Stomach (tissue), 9 donors: ENCODE measurements around the gene RFFL. TPM values are rescaled to one million over a fixed set of nuclear protein-coding genes. Genes with fewer than 3 reads are reported as not detected.

Experiments used
- DNase-seq, 2 donors: peaks; one replicate each; pipeline versions ENCODE4 v3.0.0 to v3.0.0-alpha.2; 2013 to 2019
- H3K27ac ChIP-seq, 5 donors: fragments of 200-600 bp in 4 of 5; sonication (generic) in 4 of 5; one replicate each; pipeline ENCODE4 v1.5.1; 2013 to 2019; ENCODE audit warnings: mild to moderate bottlenecking in 1 of 5, moderate library complexity in 1 of 5
- H3K27me3 ChIP-seq, 3 donors: fragments of 200-600 bp; sonication (generic); one replicate each; pipeline ENCODE4 v1.5.1; 2017 to 2019; ENCODE audit warnings: mixed run types in 1 of 3
- H3K36me3 ChIP-seq, 4 donors: fragments of 200-600 bp; sonication (generic); 1 replicate in 3 of 4; 2 replicates in 1 of 4; pipeline ENCODE4 v1.5.1; 2016 to 2019
- H3K4me1 ChIP-seq, 4 donors: fragments of 200-600 bp; sonication (generic); one replicate each; pipeline ENCODE4 v1.5.1; 2016 to 2019
- H3K4me3 ChIP-seq, 4 donors: fragments of 200-600 bp; sonication (generic) in 3 of 4; one replicate each; pipeline ENCODE4 v1.5.1; 2016 to 2019; ENCODE audit warnings: mild to moderate bottlenecking in 1 of 4
- H3K9me3 ChIP-seq, 4 donors: fragments of 200-600 bp; sonication (generic); one replicate each; pipeline ENCODE4 v1.5.1; 2016 to 2019
- EP300 ChIP-seq: sonication (generic); formaldehyde crosslinking; IDR thresholded peaks from one replicate; pipeline ENCODE4 v1.6.1; 2017; ENCODE audit warnings: antibody characterized with exemption
- POLR2A ChIP-seq, 4 donors: fragments of 450-650 bp; IDR thresholded peaks; one replicate each; pipeline ENCODE4 v1.6.1; 2016; ENCODE audit warnings: antibody characterized with exemption in 4 of 4, control low read depth in 2 of 4, mild to moderate bottlenecking in 1 of 4, moderate library complexity in 1 of 4
- POLR2AphosphoS5 ChIP-seq, 3 donors: sonication (generic); formaldehyde crosslinking; IDR thresholded peaks; one replicate each; pipeline ENCODE4 v1.6.1; 2016; ENCODE audit warnings: antibody characterized with exemption in 3 of 3
- WGBS, 5 donors: extraction: QIAGEN DNeasy Blood & Tissue Kit in 3 of 5; methylation state at CpG; one replicate each; pipeline versions ENCODE4 v1.1.5 to v1.1.7; 2013 to 2018; 5-methylcytosine and 5-hydroxymethylcytosine counted together
- intact Hi-C: fragments of 100-400 bp; cut with DNase I; formaldehyde crosslinking; loops from one replicate; pipeline ENCODE4 v1.15.1; 2023; ENCODE audit warnings: low total_unique reads
- polyA plus RNA-seq, 3 donors: library from polyadenylated mRNA; stranded (reverse); fragments of 200-250 nt; gene quantifications; one replicate each; pipeline ENCODE4 v1.2.3, GENCODE V29; 2013
- total RNA-seq, 5 donors: library from RNA; depleted of rRNA; stranded (reverse); fragments of >200 nt; gene quantifications; one replicate each; pipeline versions ENCODE4 v1.1.0 to v1.2.3, GENCODE V29; 2014 to 2016
- TF ChIP-seq, protein P1 (sequence below), 7 experiments: fragments of 450-650 bp in 4 of 7; fragments of 200-600 bp in 3 of 7; sonication (generic) in 3 of 7; IDR thresholded peaks; one replicate each; pipeline ENCODE4 v1.5.1; 2016 to 2019; ENCODE audit warnings: antibody characterized with exemption in 7 of 7, control low read depth in 2 of 7, mild to moderate bottlenecking in 1 of 7
- donor health status: healthy with polysubstance abuse.
- donor health status: Bipolar disorder and iron deficiency.
- donor health status: healthy.

RFFL gene
- total and polyA plus RNA-seq, 8 donors: 6.2 to 31.0 (median 13.1) TPM

DNA sequence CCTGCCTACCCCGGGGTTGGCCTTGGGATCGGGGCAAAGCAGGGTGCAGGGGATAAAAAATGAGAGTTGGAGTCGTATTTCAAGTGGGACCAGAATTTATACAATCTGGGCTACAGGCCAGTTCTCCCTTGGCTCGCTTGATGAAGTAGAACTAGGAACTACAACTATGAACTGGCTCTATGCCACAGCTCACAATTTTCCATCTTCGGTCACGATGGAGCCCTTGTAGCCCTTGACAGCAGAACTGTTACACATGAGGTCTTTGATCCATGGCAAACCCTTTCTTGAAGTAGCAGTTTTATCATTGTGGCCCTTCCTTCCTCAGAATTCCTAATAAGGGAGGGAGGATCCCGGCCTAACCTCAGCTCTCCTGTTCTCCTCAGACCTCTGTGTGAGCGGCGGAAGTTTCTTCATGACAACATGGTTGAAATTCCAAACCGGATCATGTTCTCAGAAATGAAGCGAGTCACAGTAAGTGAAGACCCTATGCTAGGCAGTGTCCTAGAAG, 66.1 kb downstream of the RFFL start:
- Histone ChIP-seq H3K4me1 (peaks cover 14 to 47% (median 44%) of the 10 kb centered on the region in 4 donors), H3K27ac (peak overlapping the region; percentile 31 to 81 (median 68)), H3K9me3 (no peaks in the 10 kb centered on the region), H3K4me3 (no peak overlapping the region), H3K27me3 (no peaks in the 10 kb centered on the region), H3K36me3 (peaks cover 24 to 90% (median 86%) of the 10 kb centered on the region in 4 donors)
- peak; percentile 88 to 94 for DNase-seq
- WGBS, 5 donors: 34 to 45% (median 40%) methylated on average over 11 of the region's 11 CpGs
- intact Hi-C loops: no loop called here
- TF ChIP-seq POLR2AphosphoS5 (IDR thresholded peaks at IDR 0.05): peak; percentile 32 to 63 (median 50)
- TF ChIP-seq EP300: no peak

- Histone ChIP-seq H3K27me3 (no peaks in the 10 kb centered on the region), H3K36me3 (peaks cover 32 to 90% (median 86%) of the 10 kb centered on the region in 4 donors), H3K4me3 (no peak overlapping the region), H3K4me1 (peaks cover 14 to 47% (median 42%) of the 10 kb centered on the region in 4 donors), H3K9me3 (no peaks in the 10 kb centered on the region), H3K27ac (peak overlapping the region; percentile 31 to 81 (median 68))
- TF ChIP-seq, protein P1, sequence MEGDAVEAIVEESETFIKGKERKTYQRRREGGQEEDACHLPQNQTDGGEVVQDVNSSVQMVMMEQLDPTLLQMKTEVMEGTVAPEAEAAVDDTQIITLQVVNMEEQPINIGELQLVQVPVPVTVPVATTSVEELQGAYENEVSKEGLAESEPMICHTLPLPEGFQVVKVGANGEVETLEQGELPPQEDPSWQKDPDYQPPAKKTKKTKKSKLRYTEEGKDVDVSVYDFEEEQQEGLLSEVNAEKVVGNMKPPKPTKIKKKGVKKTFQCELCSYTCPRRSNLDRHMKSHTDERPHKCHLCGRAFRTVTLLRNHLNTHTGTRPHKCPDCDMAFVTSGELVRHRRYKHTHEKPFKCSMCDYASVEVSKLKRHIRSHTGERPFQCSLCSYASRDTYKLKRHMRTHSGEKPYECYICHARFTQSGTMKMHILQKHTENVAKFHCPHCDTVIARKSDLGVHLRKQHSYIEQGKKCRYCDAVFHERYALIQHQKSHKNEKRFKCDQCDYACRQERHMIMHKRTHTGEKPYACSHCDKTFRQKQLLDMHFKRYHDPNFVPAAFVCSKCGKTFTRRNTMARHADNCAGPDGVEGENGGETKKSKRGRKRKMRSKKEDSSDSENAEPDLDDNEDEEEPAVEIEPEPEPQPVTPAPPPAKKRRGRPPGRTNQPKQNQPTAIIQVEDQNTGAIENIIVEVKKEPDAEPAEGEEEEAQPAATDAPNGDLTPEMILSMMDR (IDR thresholded peaks at IDR 0.05): no peak
- no peak for TF ChIP-seq POLR2A (IDR thresholded peaks at IDR 0.05)
- TF ChIP-seq POLR2AphosphoS5 (IDR thresholded peaks at IDR 0.05): no peak
- TF ChIP-seq EP300: no peak
- WGBS, 5 donors: 63 to 83% (median 77%) methylated on average over 3 of the region's 3 CpGs
- intact Hi-C loops: no loop called here
- no peak for DNase-seq
Measured at GRCh38 chr17:34996422-34997285, 66.9 kb downstream of the RFFL start.

GRCh38 chr17:34993031-34993430, 70.5 kb downstream of the RFFL start:
- peaks cover 18 to 53% (median 35%) of the 10 kb centered on the region in 4 donors for H3K4me1 ChIP-seq
- 64 to 82% (median 75%) methylated on average over 2 of the region's 2 CpGs for WGBS, 5 donors
- no peak overlapping the region for H3K4me3 ChIP-seq
- H3K27ac ChIP-seq: no peak overlapping the region
- intact Hi-C loops: no loop called here
- no peaks in the 10 kb centered on the region for H3K27me3 ChIP-seq
- peaks cover 22 to 84% (median 78%) of the 10 kb centered on the region in 4 donors for H3K36me3 ChIP-seq
- TF ChIP-seq, protein P1 (IDR thresholded peaks at IDR 0.05): no peak
- TF ChIP-seq EP300: no peak
- no peak for TF ChIP-seq POLR2A (IDR thresholded peaks at IDR 0.05)
- TF ChIP-seq POLR2AphosphoS5 (IDR thresholded peaks at IDR 0.05): no peak
- no peaks in the 10 kb centered on the region for H3K9me3 ChIP-seq
- no peak for DNase-seq

GRCh38 chr17:34991606-34992005, 71.9 kb downstream of the RFFL start:
- Histone ChIP-seq H3K27me3 (no peaks in the 10 kb centered on the region), H3K4me3 (no peak overlapping the region), H3K27ac (peak overlapping the region in 4 of 5 donors; percentile 20 to 74 (median 59)), H3K4me1 (peaks cover 6 to 38% (median 21%) of the 10 kb centered on the region in 4 donors), H3K36me3 (peaks cover 22 to 91% (median 85%) of the 10 kb centered on the region in 4 donors), H3K9me3 (no peaks in the 10 kb centered on the region)
- DNase-seq: no peak
- WGBS, 5 donors: 65 to 97% (median 91%) methylated on average over 2 to 3 of the region's 3 CpGs
- intact Hi-C loops: no loop called here
- no peak for TF ChIP-seq POLR2A (IDR thresholded peaks at IDR 0.05)
- TF ChIP-seq, protein P1 (IDR thresholded peaks at IDR 0.05): no peak
- no peak for TF ChIP-seq EP300
- TF ChIP-seq POLR2AphosphoS5 (IDR thresholded peaks at IDR 0.05): no peak
